Osteoblast (primary cell): Measurements from ENCODE around the gene ARL14EPL. TPM values are rescaled to one million over a fixed set of nuclear protein-coding genes. Genes with fewer than 3 reads are reported as not detected.

Experiments
- DNase-seq: peaks from one replicate; pipeline ENCODE4 v3.0.0; 2011; ENCODE audit warnings: low spot score, mixed read lengths; ENCODE audit not compliant: insufficient read length; ENCODE audit errors: missing footprints
- H2AFZ ChIP-seq: 2 replicates; pipeline ENCODE4 v1.6.0; 2011; ENCODE audit warnings: mild to moderate bottlenecking, low read length
- H3K27ac ChIP-seq: 2 replicates; pipeline ENCODE4 v1.5.1; 2011; ENCODE audit warnings: mild to moderate bottlenecking, low read depth, low read length, moderate library complexity
- H3K27me3 ChIP-seq: 2 replicates; pipeline ENCODE4 v1.6.0; 2012; ENCODE audit warnings: mild to moderate bottlenecking, control low read depth, inconsistent platforms, low read length, moderate library complexity; ENCODE audit not compliant: insufficient read depth
- H3K36me3 ChIP-seq: 2 replicates; pipeline ENCODE4 v1.5.1; 2011; ENCODE audit warnings: mild to moderate bottlenecking, low read length, control low read depth, moderate library complexity; ENCODE audit not compliant: insufficient read depth
- H3K4me1 ChIP-seq: 2 replicates; pipeline ENCODE4 v1.5.1; 2011; ENCODE audit warnings: mild to moderate bottlenecking, low read length, control low read depth, moderate library complexity; ENCODE audit not compliant: insufficient read depth
- H3K4me2 ChIP-seq: 2 replicates; pipeline ENCODE4 v1.6.0; 2011; ENCODE audit warnings: mild to moderate bottlenecking, low read length; ENCODE audit not compliant: insufficient read depth
- H3K4me3 ChIP-seq: fragments of 200-600 bp; sonication (generic); 3 replicates; pipeline ENCODE4 v1.5.1; 2012; ENCODE audit warnings: mild to moderate bottlenecking, low read length, inconsistent platforms; ENCODE audit not compliant: insufficient read depth
- H3K79me2 ChIP-seq: 2 replicates; pipeline ENCODE4 v1.6.0; 2012; ENCODE audit warnings: mild to moderate bottlenecking, low read length, control low read depth, inconsistent platforms; ENCODE audit not compliant: insufficient read depth
- H3K9me3 ChIP-seq: 2 replicates; pipeline ENCODE4 v1.5.1; 2011; ENCODE audit warnings: low read depth, low read length, control low read depth
- H4K20me1 ChIP-seq: 2 replicates; pipeline ENCODE4 v1.6.0; 2012; ENCODE audit warnings: mild to moderate bottlenecking, low read length, control low read depth; ENCODE audit not compliant: insufficient read depth
- CTCF ChIP-seq: IDR thresholded peaks from 2 replicates; pipeline ENCODE4 v1.5.1; 2011; ENCODE audit warnings: mild to moderate bottlenecking, low read depth, low read length, moderate library complexity; ENCODE audit errors: extremely low read depth
- total RNA-seq: library from RNA; depleted of rRNA; stranded (reverse); fragments of >200 nt; gene quantifications from 2 replicates; pipeline ENCODE4 v1.2.3, GENCODE V29; 2012

Gene ARL14EPL
- total RNA-seq, 1 donor, result not detected

GRCh38 chr5:116037236-116037822 lies 5.1 kb downstream of the ARL14EPL start:
- Histone ChIP-seq H3K36me3 (no peaks in the 10 kb centered on the region), H3K4me1 (no peaks in the 10 kb centered on the region), H3K9me3 (no peaks in the 10 kb centered on the region), H2AFZ (no peak overlapping the region), H3K79me2 (no peaks in the 10 kb centered on the region), H4K20me1 (no peaks in the 10 kb centered on the region), H3K4me3 (no peak overlapping the region), H3K4me2 (no peak overlapping the region), H3K27ac (no peak overlapping the region), H3K27me3 (peaks cover 15% of the 10 kb centered on the region)
- peak; percentile 34 for TF ChIP-seq CTCF
- no peak for DNase-seq

GRCh38 chr5:116038817-116039216 lies 6.5 kb downstream of the ARL14EPL start:
- Histone ChIP-seq H3K4me3 (no peak overlapping the region), H3K4me1 (no peaks in the 10 kb centered on the region), H2AFZ (peak overlapping the region; percentile 57), H3K36me3 (no peaks in the 10 kb centered on the region), H3K4me2 (no peak overlapping the region), H3K27me3 (peaks cover 18% of the 10 kb centered on the region), H3K79me2 (no peaks in the 10 kb centered on the region), H3K27ac (no peak overlapping the region), H3K9me3 (no peaks in the 10 kb centered on the region), H4K20me1 (no peaks in the 10 kb centered on the region)
- no peak for DNase-seq
- TF ChIP-seq CTCF, result no peak

- H3K27ac ChIP-seq, result no peak overlapping the region
- H3K79me2 ChIP-seq, result no peaks in the 10 kb centered on the region
- H3K36me3 ChIP-seq, result no peaks in the 10 kb centered on the region
- no peak overlapping the region for H2AFZ ChIP-seq
- H3K9me3 ChIP-seq, result no peaks in the 10 kb centered on the region
- TF ChIP-seq CTCF, result no peak
- H3K4me3 ChIP-seq, result no peak overlapping the region
- H3K27me3 ChIP-seq, result peaks cover 18% of the 10 kb centered on the region
- H3K4me2 ChIP-seq, result no peak overlapping the region
- DNase-seq, result no peak
- H4K20me1 ChIP-seq, result no peaks in the 10 kb centered on the region
- H3K4me1 ChIP-seq, result no peaks in the 10 kb centered on the region
These were observed 10.1 kb downstream of the ARL14EPL start for GRCh38 chr5:116042375-116042774.

GRCh38 chr5:116044073-116044472 lies 11.8 kb downstream of the ARL14EPL start:
- Histone ChIP-seq H3K4me1 (no peaks in the 10 kb centered on the region), H4K20me1 (no peaks in the 10 kb centered on the region), H3K9me3 (no peaks in the 10 kb centered on the region), H2AFZ (no peak overlapping the region), H3K36me3 (no peaks in the 10 kb centered on the region), H3K4me2 (no peak overlapping the region), H3K27ac (no peak overlapping the region), H3K27me3 (peaks cover 10% of the 10 kb centered on the region), H3K4me3 (no peak overlapping the region), H3K79me2 (no peaks in the 10 kb centered on the region)
- DNase-seq, result no peak
- no peak for TF ChIP-seq CTCF
